A673 (cell line): ENCODE data around the gene ACADVL. TPM values are rescaled to one million over a fixed set of nuclear protein-coding genes. Genes with fewer than 3 reads are reported as not detected.

Source experiments
- BruUV-seq: library from RNA; stranded (reverse); fragments of 400-500 nt; replicated peaks from 2 replicates; lab custom pipeline; 2021; lab: Mats Ljungman, UMichigan
- CTCF ChIA-PET: fragments of 300-600 bp; sonication (Branson Sonifier 250); formaldehyde crosslinking; loops from one replicate; lab custom pipeline; 2022; ENCODE audit warnings: antibody characterized with exemption; lab: Charles Lee
- POLR2A ChIA-PET: fragments of 300-600 bp; sonication (Branson Sonifier 250); formaldehyde crosslinking; loops from one replicate; lab custom pipeline; 2022; ENCODE audit warnings: antibody characterized with exemption; ENCODE audit not compliant: low non-redundant PET; lab: Charles Lee
- DNase-seq: peaks from one replicate; pipeline ENCODE4 v3.0.0-alpha.2; 2015; ENCODE audit warnings: low spot score
- H3K27ac ChIP-seq: fragments of 200-600 bp; sonication (generic); 2 replicates; pipeline ENCODE4 v1.5.1; 2016; ENCODE audit warnings: mixed run types, low read depth, mild to moderate bottlenecking, mixed read lengths, antibody characterized with exemption, low read length; ENCODE audit not compliant: poor library complexity, severe bottlenecking
- H3K27me3 ChIP-seq: fragments of 200-600 bp; sonication (generic); replicated peaks from 2 replicates; pipeline ENCODE4 v1.6.1; 2017; ENCODE audit warnings: mixed run types, low read depth, mild to moderate bottlenecking, mixed read lengths, antibody characterized with exemption, low read length; ENCODE audit not compliant: insufficient read depth, poor library complexity
- H3K36me3 ChIP-seq: fragments of 200-600 bp; sonication (generic); 2 replicates; pipeline ENCODE4 v1.6.1; 2016; ENCODE audit warnings: mixed run types, mild to moderate bottlenecking, mixed read lengths, antibody characterized with exemption, low read length; ENCODE audit not compliant: insufficient read depth, poor library complexity, severe bottlenecking
- H3K4me1 ChIP-seq: fragments of 200-600 bp; sonication (generic); 2 replicates; pipeline ENCODE4 v1.6.1; 2017; ENCODE audit warnings: mixed run types, mild to moderate bottlenecking, mixed read lengths, antibody characterized with exemption, low read length; ENCODE audit not compliant: insufficient read depth, poor library complexity, severe bottlenecking
- H3K4me3 ChIP-seq: fragments of 200-600 bp; sonication (generic); 2 replicates; pipeline ENCODE4 v1.5.1; 2016; ENCODE audit warnings: low read depth, mixed run types, mild to moderate bottlenecking, mixed read lengths, low read length; ENCODE audit not compliant: poor library complexity, severe bottlenecking
- H3K9me3 ChIP-seq: fragments of 200-600 bp; sonication (generic); 2 replicates; pipeline ENCODE4 v1.6.1; 2016; ENCODE audit warnings: mixed run types, low read depth, mild to moderate bottlenecking, mixed read lengths, antibody characterized with exemption, low read length; ENCODE audit not compliant: poor library complexity, severe bottlenecking
- CTCF ChIP-seq: fragments of 300-800, 200-600 bp; sonication (generic); conservative IDR thresholded peaks from 2 replicates; pipeline ENCODE4 v1.5.1; 2017; ENCODE audit warnings: low read depth, mild to moderate bottlenecking, antibody characterized with exemption, low read length, moderate library complexity, mixed read lengths
- EZH2 ChIP-seq: fragments of 200-600 bp; sonication (generic); IDR thresholded peaks from 2 replicates; pipeline ENCODE4 v1.6.1; 2017; ENCODE audit warnings: borderline replicate concordance, low read depth, mild to moderate bottlenecking, mixed read lengths, antibody characterized with exemption, low read length; ENCODE audit not compliant: poor library complexity, severe bottlenecking
- intact Hi-C: fragments of 100-400 bp; cut with micrococcal nuclease; formaldehyde crosslinking; loops from one replicate; pipeline ENCODE4 v1.10.0; 2022; ENCODE audit not compliant: unreplicated experiment
- total RNA-seq: library from RNA; stranded (reverse); gene quantifications from 2 replicates; pipeline ENCODE4 v1.2.3, GENCODE V29; 2021

Gene ACADVL
- total RNA-seq, 1 experiment from 2014 or later = 425 TPM

DNA sequence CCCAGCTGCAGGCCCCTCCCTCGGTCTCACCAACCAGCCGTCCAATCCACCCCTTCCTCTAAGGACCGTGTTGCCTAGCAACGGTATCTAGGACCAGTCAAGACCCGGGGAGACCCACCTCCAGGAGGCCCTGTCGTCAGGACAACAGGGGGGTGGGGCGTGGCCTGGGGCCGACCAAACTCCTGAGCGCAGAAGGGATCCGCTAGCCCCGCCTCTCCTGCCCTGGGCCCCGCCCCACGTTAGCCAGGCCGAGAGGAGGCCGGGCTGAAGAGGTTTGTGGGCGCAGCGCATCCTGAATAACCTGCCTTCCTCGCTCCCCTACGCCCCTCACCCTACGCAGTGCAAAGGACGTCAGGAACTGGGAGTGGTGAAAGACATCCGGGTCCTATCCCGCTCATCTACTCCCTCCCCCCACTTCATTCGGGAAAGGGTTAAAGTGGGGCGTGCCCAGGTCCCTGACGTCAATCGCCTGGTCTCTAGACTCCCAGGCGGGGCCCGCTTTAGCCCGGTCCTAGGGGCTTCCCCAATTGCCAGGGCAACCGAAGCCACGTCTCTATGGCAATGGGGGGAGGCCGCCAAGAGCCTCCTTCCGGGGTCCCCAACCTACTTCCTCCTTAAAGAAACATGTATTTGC lies 14.8 kb upstream of the ACADVL start:
- H3K9me3 ChIP-seq = no peaks in the 10 kb centered on the region
- H3K27ac ChIP-seq = peak overlapping the region; percentile 77
- no peak for TF ChIP-seq CTCF
- TF ChIP-seq EZH2 = no peak
- H3K4me3 ChIP-seq = peak overlapping the region; percentile 49
- H3K36me3 ChIP-seq = peaks cover 30% of the 10 kb centered on the region
- intact Hi-C loops = no loop called here
- ChIA-PET POLR2A (no interaction called here), CTCF (interaction anchor here (0.7 to 0.8 kb wide), 2 partner anchors 9 to 146 kb away, joined by 4 to 7 read pairs; no protein-coding TSS in a partner anchor)
- no TSS peak for BruUV-seq
- H3K27me3 ChIP-seq = no peaks in the 10 kb centered on the region
- peaks cover 40% of the 10 kb centered on the region for H3K4me1 ChIP-seq
- DNase-seq = peak; percentile 95

DNA sequence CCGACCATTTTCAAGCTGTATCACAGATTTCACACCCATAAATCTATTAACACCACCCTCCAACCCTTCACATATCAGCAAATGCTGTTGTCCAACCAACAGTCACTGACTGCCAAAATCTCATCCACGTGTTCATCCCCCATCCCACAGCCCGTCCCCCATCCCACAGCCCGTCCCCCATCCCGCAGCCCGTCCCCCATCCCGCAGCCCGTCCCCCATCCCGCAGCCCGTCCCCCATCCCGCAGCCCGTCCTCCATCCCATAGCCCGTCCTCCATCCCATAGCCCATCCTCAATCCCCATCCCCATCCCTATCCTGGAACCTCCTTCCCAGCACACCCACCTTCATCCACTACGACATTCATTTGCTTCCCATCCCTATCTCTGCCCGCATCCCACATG lies 14.2 kb upstream of the ACADVL start:
- H3K4me3 ChIP-seq = peak overlapping the region; percentile 49
- no TSS peak for BruUV-seq
- DNase-seq = no peak
- intact Hi-C loops = no loop called here
- ChIA-PET POLR2A (no interaction called here), CTCF (interaction anchor here (0.7 kb wide), 1 partner anchor 145 kb away, joined by 4 read pairs; no protein-coding TSS in a partner anchor)
- no peaks in the 10 kb centered on the region for H3K9me3 ChIP-seq
- peak overlapping the region; percentile 77 for H3K27ac ChIP-seq
- H3K27me3 ChIP-seq = no peaks in the 10 kb centered on the region
- TF ChIP-seq EZH2 = no peak
- TF ChIP-seq CTCF = no peak
- H3K4me1 ChIP-seq = peaks cover 40% of the 10 kb centered on the region
- H3K36me3 ChIP-seq = peaks cover 30% of the 10 kb centered on the region

DNA sequence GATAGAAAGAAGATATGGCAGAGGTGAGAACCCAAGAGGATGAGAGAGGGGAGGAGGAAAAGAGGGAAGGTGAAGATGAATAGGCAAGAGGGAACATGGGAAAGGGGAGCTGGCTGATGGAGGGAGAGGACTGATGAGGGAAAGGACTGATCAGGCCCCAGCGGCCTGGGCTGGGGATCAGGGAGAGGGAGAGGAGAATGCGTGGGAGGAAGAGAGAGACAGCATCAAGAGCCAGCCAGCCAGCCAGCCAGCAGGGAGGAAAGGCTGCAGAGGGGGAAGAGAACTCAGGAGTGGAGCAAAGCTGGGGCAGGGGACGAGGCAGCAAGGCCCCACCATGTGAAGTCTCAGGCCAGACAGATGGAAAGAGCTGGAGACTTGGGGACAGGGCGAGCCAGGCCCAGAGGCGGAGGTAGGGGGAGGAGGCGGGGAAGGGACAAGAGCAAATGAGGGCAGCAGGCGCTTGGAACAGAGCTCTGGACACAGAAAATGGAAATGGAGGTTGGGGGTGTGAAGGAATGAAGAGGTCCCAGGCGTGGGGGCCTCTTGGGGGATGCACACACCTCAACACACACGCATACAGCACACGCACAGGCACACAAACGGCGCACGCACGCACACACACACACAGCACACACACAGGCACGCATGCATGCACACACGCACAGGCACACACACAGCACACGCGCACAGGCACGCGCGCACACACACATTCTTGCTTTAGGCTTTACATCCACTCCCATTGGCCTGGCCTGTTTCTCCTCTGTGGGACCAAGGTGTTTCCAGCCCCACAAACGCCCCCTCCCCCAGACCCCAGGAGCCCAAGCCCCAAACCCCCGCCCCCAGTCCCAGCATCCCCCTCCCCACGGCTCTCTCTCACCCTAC lies 12.4 kb upstream of the ACADVL start:
- CTCF ChIA-PET = no interaction called here
- no peaks in the 10 kb centered on the region for H3K27me3 ChIP-seq
- H3K36me3 ChIP-seq = peaks cover 17% of the 10 kb centered on the region
- no peak overlapping the region for H3K4me3 ChIP-seq
- H3K27ac ChIP-seq = peak overlapping the region; percentile 59
- no peak for TF ChIP-seq CTCF
- no peak for TF ChIP-seq EZH2
- BruUV-seq = no TSS peak
- no peaks in the 10 kb centered on the region for H3K9me3 ChIP-seq
- POLR2A ChIA-PET = no interaction called here
- peak; percentile 33 for DNase-seq
- intact Hi-C loops = no loop called here
- H3K4me1 ChIP-seq = peaks cover 49% of the 10 kb centered on the region
